OCI-LY1 (cell line): Measurements from ENCODE around the gene FAT1.

ENCODE experiments used
- EZH2 ChIP-seq: fragments of 200-600 bp; sonication (generic), shearing (Covaris generic); IDR thresholded peaks from 2 replicates; pipeline ENCODE4 v1.8.0; 2017; ENCODE audit warnings: borderline replicate concordance, mixed run types, mild to moderate bottlenecking, antibody characterized with exemption, low read length, moderate library complexity, mixed read lengths
- TF ChIP-seq, protein P1 (sequence below): fragments of 200-600 bp; sonication (generic), shearing (Covaris generic); IDR thresholded peaks from 2 replicates; pipeline ENCODE4 v1.5.1; 2017; ENCODE audit warnings: mild to moderate bottlenecking, antibody characterized with exemption, low read length, moderate library complexity, mixed read lengths

DNA sequence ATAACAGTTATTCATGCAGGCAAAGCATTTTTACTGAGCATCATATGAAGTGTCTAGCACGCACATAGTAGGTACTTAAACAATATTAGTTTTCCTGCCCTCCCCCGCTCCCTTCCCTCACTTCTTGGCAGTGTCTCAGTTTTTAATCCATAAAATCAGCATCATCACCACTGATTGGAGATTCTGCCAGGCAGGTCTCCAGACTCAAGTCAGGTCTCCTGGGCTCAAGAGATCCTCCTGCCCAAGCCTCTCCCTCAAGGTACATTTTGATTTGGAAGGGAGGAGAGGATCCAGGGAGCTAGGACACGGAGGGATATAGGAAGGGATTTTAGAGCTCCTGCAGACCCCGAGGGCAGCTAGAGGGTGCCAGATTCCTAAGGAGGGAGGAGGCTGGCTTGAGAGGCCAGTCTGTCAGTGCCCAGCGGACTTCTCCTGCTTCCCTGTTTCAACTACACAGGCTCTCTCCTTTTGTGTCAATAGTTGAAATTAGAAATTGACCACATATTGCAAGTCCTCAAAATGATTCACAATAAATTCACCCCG lies 4.4 kb upstream of the FAT1 start:
- TF ChIP-seq, protein P1, sequence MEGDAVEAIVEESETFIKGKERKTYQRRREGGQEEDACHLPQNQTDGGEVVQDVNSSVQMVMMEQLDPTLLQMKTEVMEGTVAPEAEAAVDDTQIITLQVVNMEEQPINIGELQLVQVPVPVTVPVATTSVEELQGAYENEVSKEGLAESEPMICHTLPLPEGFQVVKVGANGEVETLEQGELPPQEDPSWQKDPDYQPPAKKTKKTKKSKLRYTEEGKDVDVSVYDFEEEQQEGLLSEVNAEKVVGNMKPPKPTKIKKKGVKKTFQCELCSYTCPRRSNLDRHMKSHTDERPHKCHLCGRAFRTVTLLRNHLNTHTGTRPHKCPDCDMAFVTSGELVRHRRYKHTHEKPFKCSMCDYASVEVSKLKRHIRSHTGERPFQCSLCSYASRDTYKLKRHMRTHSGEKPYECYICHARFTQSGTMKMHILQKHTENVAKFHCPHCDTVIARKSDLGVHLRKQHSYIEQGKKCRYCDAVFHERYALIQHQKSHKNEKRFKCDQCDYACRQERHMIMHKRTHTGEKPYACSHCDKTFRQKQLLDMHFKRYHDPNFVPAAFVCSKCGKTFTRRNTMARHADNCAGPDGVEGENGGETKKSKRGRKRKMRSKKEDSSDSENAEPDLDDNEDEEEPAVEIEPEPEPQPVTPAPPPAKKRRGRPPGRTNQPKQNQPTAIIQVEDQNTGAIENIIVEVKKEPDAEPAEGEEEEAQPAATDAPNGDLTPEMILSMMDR: no peak
- TF ChIP-seq EZH2: no peak
